CD4-positive, alpha-beta T cell treated with Interleukin-6 for 4 hours (primary cell): Measurements from ENCODE around the gene TPSB2.
"Not testable (repeated sequence)": the region's sequence is repeated elsewhere in the genome, so short reads cannot be mapped to it uniquely, and the experiment has no call there.

Experiments used
- DNase-seq: peaks from one replicate; pipeline ENCODE4 v3.0.0-alpha.2; 2020; ENCODE audit warnings: mixed read lengths

Gene TPSB2

DNA sequence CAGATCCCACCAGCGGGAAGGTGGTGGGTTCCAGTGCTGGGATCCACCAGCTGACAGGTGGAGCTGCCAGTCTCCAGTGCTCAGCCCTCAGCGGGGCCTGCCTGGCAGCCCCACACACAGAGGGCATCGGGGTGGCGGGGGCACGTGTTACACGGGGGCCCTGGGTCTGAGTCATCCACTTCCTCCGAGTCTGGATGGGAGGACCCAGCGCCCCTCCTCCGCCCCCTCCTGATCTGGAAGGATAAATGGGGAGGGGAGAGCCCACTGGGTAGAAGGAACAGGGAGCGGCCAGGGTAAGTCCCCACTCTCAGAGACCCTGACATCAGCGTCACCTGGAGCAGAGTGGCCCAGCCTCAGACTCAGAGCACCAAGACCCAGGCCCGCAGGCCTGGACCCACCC lies 10.5 kb upstream of the TPSB2 start, which contains the start of gene TPSAB1:
TPSAB1 (plus strand) TSS at position 270 of the 400 bp plus-strand sequence. CDS start 234 bp downstream, outside the sequence.
- not testable (repeated sequence) for DNase-seq

DNA sequence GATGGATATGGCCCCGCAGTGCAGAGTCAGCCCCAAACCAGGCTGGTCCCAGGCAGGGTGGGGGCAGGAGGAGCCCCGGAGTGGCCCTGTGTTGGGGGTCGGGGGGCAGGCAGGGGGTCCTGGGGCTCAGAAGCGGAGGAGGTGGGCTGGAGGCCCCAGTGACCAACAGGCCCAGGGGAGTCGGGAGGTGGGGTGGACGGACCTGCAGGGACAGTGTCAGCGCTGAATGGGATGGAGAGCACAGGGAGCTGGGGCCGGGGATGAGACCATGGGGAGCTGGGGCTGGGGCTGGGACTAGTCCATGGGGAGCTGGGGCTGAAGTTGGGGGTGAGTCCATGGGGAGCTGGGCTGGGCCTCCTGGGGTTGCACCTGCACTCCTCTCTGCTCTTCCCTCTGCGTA lies 9.6 kb upstream of the TPSB2 start:
- DNase-seq, result not testable (repeated sequence)

DNA sequence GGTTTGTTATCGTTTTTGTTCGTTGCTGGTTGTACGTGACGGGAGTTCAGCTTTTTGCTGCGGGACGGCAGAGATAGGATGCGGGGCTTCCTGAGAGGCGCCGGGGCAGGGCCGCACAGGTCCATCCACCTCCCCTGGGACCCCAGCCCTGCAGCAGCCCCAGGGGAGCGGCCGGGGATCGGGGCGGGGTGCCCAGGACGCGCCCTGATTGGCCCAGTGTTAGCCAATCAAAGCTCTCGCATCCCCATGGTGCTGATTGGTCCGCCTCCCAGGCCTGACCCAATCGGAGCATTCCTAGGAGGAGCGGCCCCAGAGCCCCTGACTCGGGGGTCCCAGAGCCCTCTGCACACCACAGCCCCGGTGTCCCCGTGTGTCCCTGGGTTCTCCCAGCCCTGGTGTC lies 8.9 kb upstream of the TPSB2 start:
- DNase-seq, result not testable (repeated sequence)

DNA sequence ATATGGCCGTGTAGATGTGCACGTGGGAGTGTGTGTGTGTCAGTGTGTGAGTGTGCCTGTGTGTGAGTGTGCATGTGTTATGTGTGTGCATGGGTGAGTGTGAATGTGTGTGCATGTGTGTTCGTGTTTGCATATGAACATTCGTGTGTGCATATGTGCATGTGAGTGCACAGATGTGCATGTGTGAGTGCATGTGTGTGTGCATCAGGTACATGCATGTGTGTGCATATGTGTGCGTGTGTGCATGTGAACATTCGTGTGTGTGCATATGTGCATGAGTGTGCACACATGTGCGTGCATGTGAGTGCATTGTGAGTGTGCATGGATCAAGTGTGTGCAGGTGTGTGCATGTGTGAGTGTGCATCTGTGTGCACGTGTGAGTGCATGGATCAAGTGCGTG lies 8.0 kb upstream of the TPSB2 start:
- no peak for DNase-seq

DNA sequence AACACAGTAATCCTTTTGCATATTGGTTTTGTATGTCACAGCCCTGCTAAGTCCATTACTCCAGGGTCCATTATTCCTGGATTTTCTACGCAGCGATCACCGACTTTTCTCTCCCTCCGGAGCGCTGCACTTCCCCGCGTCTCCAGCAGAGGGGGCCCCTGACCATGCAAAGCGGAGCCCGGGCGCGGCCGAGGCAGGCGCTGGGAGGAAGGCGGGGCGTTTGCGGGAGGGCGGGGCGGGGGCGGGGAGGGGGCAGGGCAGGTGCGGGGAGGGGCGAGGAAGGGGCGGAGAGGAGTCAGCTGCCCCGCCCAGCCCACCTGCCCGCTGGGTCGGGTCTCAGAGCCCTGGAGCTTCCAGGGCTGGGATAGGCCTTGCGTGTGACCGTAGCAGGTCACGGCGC lies 6.7 kb upstream of the TPSB2 start:
- DNase-seq, result not testable (repeated sequence)

DNA sequence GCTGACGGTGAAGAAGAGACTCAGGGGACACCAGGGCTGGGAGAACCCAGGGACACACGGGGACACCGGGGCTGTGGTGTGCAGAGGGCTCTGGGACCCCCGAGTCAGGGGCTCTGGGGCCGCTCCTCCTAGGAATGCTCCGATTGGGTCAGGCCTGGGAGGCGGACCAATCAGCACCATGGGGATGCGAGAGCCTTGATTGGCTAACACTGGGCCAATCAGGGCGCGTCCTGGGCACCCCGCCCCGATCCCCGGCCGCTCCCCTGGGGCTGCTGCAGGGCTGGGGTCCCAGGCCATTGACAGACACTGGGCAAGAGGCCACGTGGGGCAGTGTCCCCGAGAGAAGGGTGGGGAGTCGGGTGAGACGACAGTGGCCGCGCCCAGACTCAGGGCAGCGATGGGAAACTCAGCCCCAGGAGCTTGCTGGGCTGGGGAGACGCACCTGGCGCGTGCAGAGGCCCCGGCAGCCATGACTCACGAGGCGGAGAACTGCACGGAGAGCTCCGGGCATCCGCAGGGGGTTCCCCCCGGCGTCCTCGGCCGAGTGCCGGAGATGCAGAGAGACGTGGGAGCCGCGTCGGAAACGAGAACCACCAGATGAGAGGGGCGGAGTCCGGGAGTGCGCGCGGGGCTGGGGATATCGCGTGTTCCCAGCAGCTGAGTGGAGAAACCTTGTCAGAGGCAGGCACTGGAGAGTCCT lies 2.2 kb upstream of the TPSB2 start:
- not testable (repeated sequence) for DNase-seq

DNA sequence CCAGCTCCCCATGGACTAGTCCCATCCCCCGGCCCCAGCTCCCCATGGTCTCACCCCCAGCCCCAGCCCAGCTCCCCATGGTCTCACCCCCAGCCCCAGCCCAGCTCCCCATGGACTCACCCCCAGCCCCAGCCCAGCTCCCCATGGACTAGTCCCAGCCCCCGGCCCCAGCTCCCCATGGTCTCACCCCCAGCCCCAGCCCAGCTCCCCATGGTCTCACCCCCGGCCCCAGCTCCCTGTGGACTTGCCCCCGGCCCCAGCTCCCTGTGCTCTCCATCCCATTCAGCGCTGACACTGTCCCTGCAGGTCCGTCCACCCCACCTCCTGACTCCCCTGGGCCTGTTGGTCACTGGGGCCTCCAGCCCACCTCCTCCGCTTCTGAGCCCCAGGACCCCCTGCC lies 1.3 kb upstream of the TPSB2 start:
- DNase-seq, result not testable (repeated sequence)

DNA sequence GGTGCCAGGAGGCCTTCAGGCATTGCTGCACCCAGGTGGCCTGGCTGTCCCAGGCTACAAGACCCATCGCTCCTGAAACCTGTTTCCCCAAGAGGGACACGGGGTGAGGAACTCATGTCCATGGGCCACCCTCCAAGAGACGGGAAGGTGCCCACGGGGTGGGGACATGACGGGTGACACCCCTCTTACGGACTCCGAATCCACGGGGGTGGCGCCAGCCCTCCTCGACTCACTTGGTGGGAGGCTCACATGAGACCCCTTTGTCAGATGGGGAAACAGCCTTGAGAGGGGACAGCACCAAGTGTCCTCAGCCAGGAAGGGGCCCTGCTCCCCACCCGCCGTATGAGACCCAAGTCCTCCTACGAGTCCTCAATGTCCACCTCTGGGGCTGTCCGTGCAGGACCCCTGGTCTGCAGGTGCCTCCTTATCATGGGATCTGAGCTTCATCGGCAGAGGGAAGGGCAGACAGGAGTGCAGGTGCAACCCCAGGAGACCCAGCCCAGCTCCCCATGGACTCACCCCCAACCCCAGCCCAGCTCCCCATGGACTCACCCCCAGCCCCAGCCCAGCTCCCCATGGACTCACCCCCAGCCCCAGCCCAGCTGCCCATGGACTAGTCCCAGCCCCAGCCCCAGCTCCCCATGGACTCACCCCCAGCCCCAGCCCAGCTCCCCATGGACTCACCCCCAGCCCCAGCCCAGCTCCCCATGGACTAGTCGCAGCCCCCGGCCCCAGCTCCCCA lies 658 bp upstream of the TPSB2 start:
- not testable (repeated sequence) for DNase-seq

DNA sequence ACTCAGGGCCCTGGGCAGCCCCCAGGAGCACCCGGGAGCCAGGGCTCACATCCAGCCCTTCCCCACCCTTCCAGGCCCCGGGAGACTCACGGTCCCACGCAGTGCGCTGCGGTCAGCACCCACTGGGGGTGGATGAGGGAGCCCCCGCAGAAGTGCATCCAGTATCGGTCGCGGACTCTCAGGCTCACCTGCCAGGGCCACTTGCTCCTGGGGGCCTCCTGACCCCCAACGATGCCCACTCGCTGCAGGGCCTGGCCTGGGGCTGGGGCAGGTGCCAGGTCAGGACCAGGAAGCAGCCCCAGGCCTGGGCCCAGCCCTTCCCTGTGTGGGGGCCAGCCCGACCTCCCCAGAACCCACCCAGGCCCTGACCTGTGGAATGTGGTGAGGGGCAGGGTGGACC lies 508 bp downstream of the TPSB2 start:
- not testable (repeated sequence) for DNase-seq

DNA sequence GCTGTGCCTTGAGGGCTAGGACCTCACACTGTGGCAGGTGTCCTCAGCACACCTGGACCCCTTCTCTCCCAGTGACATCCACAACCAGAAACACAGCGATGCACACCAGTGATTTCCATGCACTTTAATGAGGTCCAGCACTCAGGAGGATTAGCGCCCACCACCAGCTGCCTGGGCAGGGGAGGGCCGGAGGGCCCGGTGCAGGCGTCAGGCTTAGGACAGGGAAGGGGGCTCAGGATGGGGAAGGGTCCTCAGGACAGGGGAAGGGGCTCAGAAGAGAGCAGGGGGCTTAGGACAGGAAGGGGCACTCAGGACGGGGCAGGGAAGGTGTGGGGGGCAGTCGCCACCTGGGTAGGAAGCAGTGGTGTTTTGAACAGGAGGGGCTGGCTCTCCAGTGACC lies 1.8 kb downstream of the TPSB2 start:
- DNase-seq, result not testable (repeated sequence)

DNA sequence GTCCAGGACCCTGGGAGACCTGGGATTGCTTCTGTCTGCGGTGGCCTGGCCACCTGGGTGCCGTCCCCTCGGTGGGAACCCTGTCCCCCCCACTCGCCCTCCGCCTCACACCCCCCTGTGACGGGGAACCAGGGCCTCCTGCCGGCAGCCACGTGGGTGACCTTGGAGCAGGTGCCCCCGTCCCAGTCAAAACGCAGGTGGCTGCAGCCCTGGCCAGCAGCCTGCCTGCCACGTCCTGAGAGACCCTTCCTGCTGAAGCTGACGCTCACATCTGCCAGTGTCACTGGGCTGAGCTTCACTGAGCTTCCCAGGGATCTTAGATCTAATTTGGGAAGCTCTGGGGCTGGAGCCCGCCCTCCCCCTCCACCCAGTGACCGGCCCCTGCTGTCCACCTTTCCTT lies 3.3 kb downstream of the TPSB2 start:
- not testable (repeated sequence) for DNase-seq

DNA sequence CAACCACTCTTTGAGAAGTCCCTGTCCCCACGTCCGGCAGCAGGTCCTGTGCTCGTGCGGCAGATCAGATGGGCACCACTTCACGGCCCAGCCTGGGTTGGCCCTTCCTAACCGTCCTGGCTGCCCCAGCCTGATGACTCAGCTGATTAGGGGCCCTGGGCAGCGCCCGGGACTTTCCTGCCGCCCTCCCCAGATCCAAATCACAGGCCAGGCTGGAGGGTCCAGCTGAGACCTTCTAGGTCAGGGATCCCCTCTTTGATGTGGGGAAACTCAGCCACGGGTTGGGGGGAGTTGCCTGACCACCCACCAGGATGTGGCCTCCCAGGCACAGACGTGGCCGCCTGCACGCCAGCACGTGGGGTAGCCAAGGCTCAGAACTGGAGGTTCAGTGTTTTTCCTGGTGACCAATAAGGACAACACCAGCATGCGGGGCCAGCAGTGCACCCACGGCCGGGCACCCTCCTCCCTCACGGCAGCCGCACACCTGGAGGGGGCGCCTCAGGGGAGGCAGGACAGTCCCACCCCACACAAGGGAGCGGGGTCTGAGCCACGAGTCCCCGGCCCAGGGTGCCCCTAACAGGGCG lies 4.2 kb downstream of the TPSB2 start:
- DNase-seq, result not testable (repeated sequence)

DNA sequence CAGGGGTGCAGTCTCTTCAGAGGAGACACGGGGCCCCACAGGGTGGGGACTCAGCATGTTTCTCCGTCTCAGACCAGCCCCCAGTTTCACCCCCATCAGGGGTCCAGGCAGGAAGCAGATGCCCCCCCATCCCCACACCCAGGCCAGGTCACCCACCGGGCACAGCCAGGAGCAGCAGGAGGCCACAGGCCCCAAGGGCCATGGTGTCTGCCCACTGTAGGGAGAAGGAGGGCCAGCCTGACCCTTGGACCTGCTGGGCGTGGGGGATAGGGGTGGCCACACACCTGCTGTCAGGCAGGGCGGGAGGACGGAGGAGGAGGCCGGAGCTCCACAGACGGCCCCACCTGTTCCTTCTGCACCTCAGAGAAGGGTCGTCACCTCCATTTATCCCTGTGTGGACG lies 4.9 kb downstream of the TPSB2 start, which contains the start of gene TPSG1:
TPSG1 (minus strand) TSS at position 218 of the 401 bp plus-strand sequence; CDS start at position 202, 16 bp downstream.
- no peak for DNase-seq

DNA sequence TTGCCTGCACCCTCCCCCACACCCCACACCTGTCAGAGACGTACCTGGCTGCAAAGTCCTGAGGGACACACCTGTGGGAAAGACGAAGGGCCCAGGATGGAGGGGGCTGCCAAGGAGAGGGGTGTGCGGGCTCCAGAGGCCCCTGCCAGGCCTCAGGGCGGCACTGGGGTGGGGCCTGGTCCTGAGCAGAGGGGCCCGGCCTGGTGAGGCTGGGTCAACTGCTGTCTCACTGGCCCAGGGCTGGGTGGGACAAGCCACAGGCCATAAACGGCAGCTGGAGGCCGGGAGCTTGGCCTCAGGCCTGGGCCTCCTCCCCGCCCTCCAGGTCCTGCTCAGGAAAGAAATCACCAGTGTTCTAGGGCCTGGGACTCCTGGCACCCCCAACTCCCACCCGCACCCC lies 5.4 kb downstream of the TPSB2 start:
- no peak for DNase-seq

DNA sequence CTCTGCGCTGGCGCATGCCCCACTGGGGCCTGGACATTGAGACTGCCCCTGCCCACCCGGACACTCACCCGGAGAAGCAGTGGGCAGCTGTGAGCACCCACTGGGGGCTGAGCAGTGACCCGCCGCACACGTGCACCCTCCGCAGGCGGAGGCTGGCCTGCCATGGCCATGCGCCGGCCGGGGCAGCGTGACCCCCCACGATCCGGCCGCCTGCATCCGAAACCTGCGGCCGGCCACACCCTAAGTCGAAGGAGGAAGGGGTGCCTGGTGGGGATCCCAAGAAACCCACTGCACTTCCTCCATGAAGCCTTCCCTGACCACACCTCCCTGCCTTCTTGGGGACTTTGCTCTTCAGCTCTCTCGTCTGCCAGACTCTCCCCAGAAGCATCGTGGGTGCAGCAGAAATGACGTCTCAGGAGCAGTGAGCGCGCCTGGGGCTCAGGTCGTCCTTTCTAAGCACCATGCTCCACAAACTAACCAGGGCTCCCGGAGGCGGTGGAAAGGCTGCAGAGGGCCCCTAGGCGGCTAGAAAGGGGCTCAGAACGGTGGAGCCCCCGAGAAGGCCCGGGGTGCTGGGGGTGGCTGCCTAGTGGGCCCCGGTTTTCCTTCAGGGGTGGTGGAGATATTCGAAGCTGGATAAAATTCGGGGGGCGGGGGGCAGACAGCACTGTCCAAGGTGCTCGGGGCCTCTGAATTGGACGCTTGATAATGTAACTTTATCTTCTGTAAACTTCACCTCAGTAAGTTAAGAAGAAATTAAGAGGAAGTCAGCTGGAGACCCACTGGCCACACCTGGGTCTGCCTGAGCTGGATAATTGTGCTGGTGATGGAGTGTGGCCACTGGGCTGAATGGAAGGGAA lies 6.4 kb downstream of the TPSB2 start:
- no peak for DNase-seq

DNA sequence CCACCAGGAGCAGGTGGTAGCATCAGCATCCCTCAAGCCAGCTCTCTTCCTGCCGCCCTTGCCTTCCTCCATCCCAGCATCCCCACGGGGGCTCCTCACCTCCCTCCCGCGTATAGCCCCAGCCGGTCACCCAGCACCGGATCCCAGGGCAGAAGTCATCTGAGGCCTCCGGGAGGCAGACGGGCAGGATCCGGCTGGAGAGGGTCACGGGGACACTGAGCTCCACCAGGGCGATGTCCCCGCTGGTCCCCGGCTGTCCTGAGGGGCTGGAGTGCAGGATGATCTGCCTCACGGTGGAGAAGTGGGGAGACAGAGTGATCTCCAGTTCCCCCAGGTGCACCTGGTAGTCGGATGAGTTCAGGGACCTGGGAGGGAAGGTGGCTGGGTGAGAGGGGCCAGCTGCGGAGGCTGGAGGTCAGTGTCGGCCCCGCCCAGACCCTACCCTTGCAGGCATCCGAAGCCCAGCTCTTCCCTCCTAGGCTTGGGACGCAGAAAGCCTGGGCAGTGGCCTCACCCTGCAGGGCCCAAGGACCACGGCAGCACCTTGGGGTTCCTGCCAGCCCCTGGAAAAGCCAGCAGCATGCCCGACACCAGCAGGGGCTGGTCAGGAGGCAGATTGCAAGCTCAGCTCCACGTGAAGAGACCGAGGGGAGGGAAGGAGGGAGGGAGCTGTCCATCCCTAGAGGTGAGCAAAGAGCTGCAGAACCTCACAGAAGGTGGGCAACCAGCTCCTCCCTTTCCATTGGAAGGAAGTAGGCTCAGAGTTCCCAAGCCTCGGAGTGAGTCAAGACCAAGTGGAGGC lies 7.2 kb downstream of the TPSB2 start:
- DNase-seq, result no peak

DNA sequence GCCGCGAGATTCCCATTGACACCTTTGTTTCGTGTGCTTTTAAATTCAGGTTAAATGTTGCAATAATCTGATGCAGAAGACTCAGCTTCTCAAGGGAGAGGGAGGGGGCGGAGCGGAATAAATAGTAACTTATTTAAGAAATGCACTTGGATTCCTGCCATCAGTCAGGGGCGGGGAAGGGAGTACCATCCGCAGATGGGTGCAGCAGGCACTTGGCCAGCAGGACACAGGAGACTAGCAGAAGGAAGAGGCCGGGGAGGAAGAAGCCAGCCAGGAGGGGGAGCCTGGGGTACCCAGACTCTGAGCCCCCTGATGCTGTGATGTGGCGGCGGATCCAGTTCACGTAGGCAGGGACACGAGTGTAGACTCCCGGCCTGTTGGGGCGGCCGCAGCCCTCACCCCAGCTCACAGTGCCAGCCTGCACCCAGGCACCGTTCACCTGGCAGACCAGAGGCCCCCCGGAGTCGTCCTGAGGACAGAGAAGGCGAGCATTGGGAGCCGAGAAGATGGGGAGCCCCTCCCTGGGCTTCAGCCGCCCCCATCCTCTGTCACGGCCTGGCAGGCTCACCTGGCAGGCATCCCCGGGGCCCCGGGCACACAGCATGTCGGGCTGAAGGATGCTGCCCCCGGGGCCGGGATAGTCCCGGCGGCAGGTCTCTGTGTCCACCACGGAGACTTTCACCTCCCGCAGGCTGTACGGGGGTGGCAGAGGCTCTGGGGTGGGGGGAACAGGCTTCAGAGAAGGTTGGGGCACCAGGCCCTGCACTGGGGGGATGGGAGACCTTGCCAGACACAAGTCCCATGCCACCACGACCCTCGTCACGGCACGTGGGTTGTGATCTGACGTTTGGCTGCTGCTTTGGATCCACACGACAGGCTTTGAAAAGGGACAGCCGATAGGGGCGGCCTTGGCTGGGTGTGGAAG lies 8.1 kb downstream of the TPSB2 start:
- DNase-seq, result no peak

DNA sequence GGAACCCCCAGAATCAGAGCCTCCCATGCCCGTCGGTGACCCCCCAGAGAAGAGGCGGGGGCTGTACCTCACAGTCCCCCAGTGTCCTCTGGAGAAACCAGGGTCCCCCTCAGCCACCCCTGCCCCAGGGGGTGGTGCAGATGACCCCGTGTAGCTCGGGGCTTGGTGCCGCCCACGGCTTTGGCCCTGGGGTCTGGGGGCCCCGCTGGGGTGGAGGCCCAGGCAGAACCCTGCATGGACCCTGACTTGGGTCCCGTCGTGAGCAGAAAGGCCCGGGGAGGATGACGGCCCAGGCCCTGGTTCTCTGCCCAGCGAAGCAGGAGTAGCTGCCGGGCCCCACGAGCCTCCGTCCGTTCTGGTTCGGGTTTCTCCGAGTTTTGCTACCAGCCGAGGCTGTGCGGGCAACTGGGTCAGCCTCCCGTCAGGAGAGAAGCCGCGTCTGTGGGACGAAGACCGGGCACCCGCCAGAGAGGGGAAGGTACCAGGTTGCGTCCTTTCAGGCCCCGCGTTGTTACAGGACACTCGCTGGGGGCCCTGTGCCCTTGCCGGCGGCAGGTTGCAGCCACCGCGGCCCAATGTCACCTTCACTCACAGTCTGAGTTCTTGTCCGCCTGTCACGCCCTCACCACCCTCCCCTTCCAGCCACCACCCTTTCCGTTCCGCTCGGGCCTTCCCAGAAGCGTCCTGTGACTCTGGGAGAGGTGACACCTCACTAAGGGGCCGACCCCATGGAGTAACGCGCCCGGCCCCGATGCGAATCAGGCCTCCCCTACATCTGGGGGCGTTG lies 8.9 kb downstream of the TPSB2 start:
- no peak for DNase-seq

DNA sequence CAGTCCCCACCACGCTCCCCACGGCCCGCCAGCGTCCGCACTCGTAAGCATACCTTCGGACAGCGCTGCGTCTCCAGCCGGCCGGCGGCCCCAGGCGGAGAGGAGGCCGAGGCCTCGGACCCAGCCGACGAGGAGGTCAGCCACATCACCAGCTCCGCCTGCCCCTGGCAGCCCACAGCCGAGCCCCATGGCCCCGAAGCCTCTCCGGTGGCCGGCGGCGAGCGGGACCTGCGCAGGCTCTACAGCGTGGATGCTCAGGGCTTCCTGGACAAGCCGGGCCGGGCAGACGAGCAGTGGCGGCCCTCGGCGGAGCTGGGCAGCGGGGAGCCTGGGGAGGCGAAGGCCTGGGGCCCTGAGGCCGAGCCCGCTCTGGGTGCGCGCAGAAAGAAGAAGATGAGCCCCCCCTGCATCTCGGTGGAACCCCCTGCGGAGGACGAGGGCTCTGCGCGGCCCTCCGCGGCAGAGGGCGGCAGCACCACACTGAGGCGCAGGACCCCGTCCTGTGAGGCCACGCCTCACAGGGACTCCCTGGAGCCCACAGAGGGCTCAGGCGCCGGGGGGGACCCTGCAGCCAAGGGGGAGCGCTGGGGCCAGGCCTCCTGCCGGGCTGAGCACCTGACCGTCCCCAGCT lies 9.8 kb downstream of the TPSB2 start:
- no peak for DNase-seq
